HG03135 (cell line): ENCODE results near the gene PAQR4.
"Not testable (repeated sequence)": the region's sequence is repeated elsewhere in the genome, so short reads cannot be mapped to it uniquely, and the experiment has no call there.

ENCODE experiments used
- ATAC-seq: cut with Tn5 transposase; IDR thresholded peaks from one replicate; pipeline ENCODE4 v1.9.1; 2021; ENCODE audit warnings: mild to moderate bottlenecking, moderate library complexity; ENCODE audit not compliant: unreplicated experiment

PAQR4 gene

GRCh38 chr16:2943716-2944115, 25.4 kb upstream of the PAQR4 start:
- not testable (repeated sequence) for ATAC-seq

- ATAC-seq: no peak
These were observed 22.5 kb upstream of the PAQR4 start for GRCh38 chr16:2946649-2947048.

- ATAC-seq: no peak
These were observed 20.1 kb upstream of the PAQR4 start for GRCh38 chr16:2948807-2949704.

GRCh38 chr16:2949705-2950352, 19.3 kb upstream of the PAQR4 start:
- ATAC-seq: no peak

GRCh38 chr16:2950353-2950724, 18.8 kb upstream of the PAQR4 start:
- ATAC-seq: no peak

GRCh38 chr16:2950773-2951172, 18.4 kb upstream of the PAQR4 start:
- no peak for ATAC-seq

GRCh38 chr16:2952679-2953078, 16.5 kb upstream of the PAQR4 start:
- no peak for ATAC-seq

GRCh38 chr16:2953706-2954627, 15.2 kb upstream of the PAQR4 start:
- ATAC-seq: no peak

GRCh38 chr16:2954656-2955381, 14.3 kb upstream of the PAQR4 start:
- no peak for ATAC-seq

GRCh38 chr16:2955438-2955778, 13.7 kb upstream of the PAQR4 start:
- ATAC-seq: no peak

GRCh38 chr16:2955779-2956578, 13.2 kb upstream of the PAQR4 start:
- no peak for ATAC-seq

GRCh38 chr16:2956579-2956956, 12.6 kb upstream of the PAQR4 start:
- ATAC-seq: no peak

GRCh38 chr16:2959206-2959605, 9.9 kb upstream of the PAQR4 start:
- no peak for ATAC-seq

GRCh38 chr16:2960183-2961010, 8.8 kb upstream of the PAQR4 start:
- ATAC-seq: no peak

- no peak for ATAC-seq
These were observed 6.6 kb upstream of the PAQR4 start for GRCh38 chr16:2962334-2963073.

GRCh38 chr16:2963074-2963722, 6.0 kb upstream of the PAQR4 start:
- ATAC-seq: no peak

GRCh38 chr16:2963723-2964474, 5.2 kb upstream of the PAQR4 start, which contains the start of gene KREMEN2:
TSS of gene KREMEN2 (plus strand) at chr16:2964275. CDS start at chr16:2964521, 246 bp downstream.
- no peak for ATAC-seq
